GM18861 (cell line): Measurements from ENCODE around the gene IDH2.
"Not testable (repeated sequence)": the region's sequence is repeated elsewhere in the genome, so short reads cannot be mapped to it uniquely, and the experiment has no call there.

Experiments
- ATAC-seq: cut with Tn5 transposase; IDR thresholded peaks from one replicate; pipeline ENCODE4 v1.9.1; 2021; ENCODE audit not compliant: unreplicated experiment

Gene IDH2

GRCh38 chr15:90101969-90102890 lies at the start of gene IDH2:
TSS of gene IDH2 (minus strand) at chr15:90102468. CDS start at chr15:90102390, 78 bp downstream.
- peak; percentile 49 for ATAC-seq

- ATAC-seq: not testable (repeated sequence)
Measured at GRCh38 chr15:90150551-90150950, 48.3 kb upstream of the IDH2 start.

GRCh38 chr15:90149609-90150340 lies 47.5 kb upstream of the IDH2 start:
- ATAC-seq: no peak

GRCh38 chr15:90146198-90146761 lies 44.0 kb upstream of the IDH2 start:
- ATAC-seq: not testable (repeated sequence)

- no peak for ATAC-seq
Measured at GRCh38 chr15:90145761-90146160, 43.5 kb upstream of the IDH2 start.

- no peak for ATAC-seq
Measured at GRCh38 chr15:90145259-90145658, 43.0 kb upstream of the IDH2 start.

GRCh38 chr15:90143166-90143655 lies 40.9 kb upstream of the IDH2 start:
- ATAC-seq: no peak

GRCh38 chr15:90142216-90143165 lies 40.2 kb upstream of the IDH2 start:
- ATAC-seq: no peak

- no peak for ATAC-seq
Measured at GRCh38 chr15:90141646-90142045, 39.4 kb upstream of the IDH2 start.

GRCh38 chr15:90139549-90139948 lies 37.3 kb upstream of the IDH2 start:
- ATAC-seq: not testable (repeated sequence)

GRCh38 chr15:90138071-90138833 lies 36.0 kb upstream of the IDH2 start:
- ATAC-seq: no peak

GRCh38 chr15:90132437-90132836 lies 30.2 kb upstream of the IDH2 start:
- ATAC-seq: no peak

GRCh38 chr15:90131848-90132247 lies 29.6 kb upstream of the IDH2 start:
- ATAC-seq: no peak

GRCh38 chr15:90130291-90130690 lies 28.0 kb upstream of the IDH2 start:
- no peak for ATAC-seq

GRCh38 chr15:90126596-90127435 lies 24.5 kb upstream of the IDH2 start:
- ATAC-seq: no peak

- no peak for ATAC-seq
Measured at GRCh38 chr15:90126022-90126421, 23.8 kb upstream of the IDH2 start.

- ATAC-seq: no peak
Measured at GRCh38 chr15:90124507-90124906, 22.2 kb upstream of the IDH2 start.

- ATAC-seq: no peak
Measured at GRCh38 chr15:90121086-90121485, 18.8 kb upstream of the IDH2 start.

GRCh38 chr15:90119367-90119766 lies 17.1 kb upstream of the IDH2 start:
- ATAC-seq: no peak
